GM18508 (cell line): Measurements from ENCODE around the gene STAP2.

Experiments
- ATAC-seq: cut with Tn5 transposase; IDR thresholded peaks from one replicate; pipeline ENCODE4 v1.9.1; 2021; ENCODE audit warnings: moderate number of reproducible peaks; ENCODE audit not compliant: insufficient read depth, unreplicated experiment

Gene STAP2

GRCh38 chr19:4338441-4339355 is at the start of gene STAP2:
TSS of gene STAP2 (minus strand) at chr19:4338827. CDS start at chr19:4338753, 74 bp downstream.
- no peak for ATAC-seq

- no peak for ATAC-seq
These were observed 47.6 kb upstream of the STAP2 start for GRCh38 chr19:4386041-4386782.

GRCh38 chr19:4385291-4386040 is 46.8 kb upstream of the STAP2 start:
- no peak for ATAC-seq

GRCh38 chr19:4380254-4380727 is 41.7 kb upstream of the STAP2 start:
- no peak for ATAC-seq

GRCh38 chr19:4379383-4380253 is 41.0 kb upstream of the STAP2 start:
- ATAC-seq, result no peak

- ATAC-seq, result no peak
These were observed 40.3 kb upstream of the STAP2 start for GRCh38 chr19:4378886-4379285.

GRCh38 chr19:4376991-4377781 is 38.6 kb upstream of the STAP2 start:
- ATAC-seq, result no peak

- no peak for ATAC-seq
These were observed 38.0 kb upstream of the STAP2 start for GRCh38 chr19:4376671-4376990.

GRCh38 chr19:4376028-4376670 is 37.5 kb upstream of the STAP2 start:
- no peak for ATAC-seq

GRCh38 chr19:4375164-4376027 is 36.8 kb upstream of the STAP2 start:
- ATAC-seq, result no peak

- ATAC-seq, result no peak
These were observed 36.0 kb upstream of the STAP2 start for GRCh38 chr19:4374498-4375163.

- ATAC-seq, result no peak
These were observed 35.2 kb upstream of the STAP2 start for GRCh38 chr19:4373601-4374497.

GRCh38 chr19:4373013-4373367 is 34.4 kb upstream of the STAP2 start:
- no peak for ATAC-seq

- ATAC-seq, result no peak
These were observed 33.8 kb upstream of the STAP2 start for GRCh38 chr19:4372165-4373012.
